Endodermal cell (in vitro differentiated cells): ENCODE data around the gene SIGMAR1. TPM values are rescaled to one million over a fixed set of nuclear protein-coding genes. Genes with fewer than 3 reads are reported as not detected.
A peak's percentile ranks its signal among the peaks of the same experiment; 100 is the strongest.

Experiments
- DNase-seq: peaks from one replicate; pipeline ENCODE4 v3.0.0-alpha.2; 2017
- H3K27ac ChIP-seq: 2 replicates; pipeline ENCODE4 v1.5.1; 2013; ENCODE audit warnings: mild to moderate bottlenecking, low read depth, low read length, moderate library complexity
- H3K27me3 ChIP-seq: 2 replicates; pipeline ENCODE4 v1.6.1; 2013; ENCODE audit warnings: mild to moderate bottlenecking, low read length, moderate library complexity; ENCODE audit not compliant: insufficient read depth, control insufficient read depth, poor library complexity, severe bottlenecking
- H3K36me3 ChIP-seq: 2 replicates; pipeline ENCODE4 v1.7.0; 2013; ENCODE audit warnings: mild to moderate bottlenecking, low read length, moderate library complexity; ENCODE audit not compliant: control insufficient read depth, insufficient read depth
- H3K4me1 ChIP-seq: one replicate; pipeline ENCODE4 v1.7.0; 2013; ENCODE audit warnings: low read length; ENCODE audit not compliant: control insufficient read depth, insufficient read depth
- H3K4me3 ChIP-seq: 2 replicates; pipeline ENCODE4 v1.5.1; 2013; ENCODE audit warnings: mild to moderate bottlenecking, low read length, moderate library complexity
- H3K9ac ChIP-seq: 2 replicates; pipeline ENCODE4 v1.6.1; 2013; ENCODE audit warnings: mild to moderate bottlenecking, low read length, moderate library complexity; ENCODE audit not compliant: poor library complexity, severe bottlenecking; ENCODE audit errors: extremely low read depth
- H3K9me3 ChIP-seq: 2 replicates; pipeline ENCODE4 v1.6.1; 2013; ENCODE audit warnings: mild to moderate bottlenecking, low read length, moderate library complexity; ENCODE audit not compliant: control insufficient read depth
- H3K27ac Mint-ChIP-seq: 2 replicates; pipeline ENCODE4 v1.8.0; 2020; ENCODE audit warnings: mixed read lengths
- H3K27me3 Mint-ChIP-seq: 2 replicates; pipeline ENCODE4 v1.8.0; 2021; ENCODE audit warnings: mild to moderate bottlenecking, mixed read lengths; ENCODE audit not compliant: insufficient read depth
- H3K36me3 Mint-ChIP-seq: 2 replicates; pipeline ENCODE4 v1.8.0; 2020; ENCODE audit warnings: low read depth, mixed read lengths
- H3K4me1 Mint-ChIP-seq: 2 replicates; pipeline ENCODE4 v1.8.0; 2020; ENCODE audit warnings: mixed read lengths
- H3K4me3 Mint-ChIP-seq: 2 replicates; pipeline ENCODE4 v1.8.0; 2020; ENCODE audit warnings: mild to moderate bottlenecking, moderate library complexity, mixed read lengths
- H3K9me3 Mint-ChIP-seq: 2 replicates; pipeline ENCODE4 v1.8.0; 2020; ENCODE audit warnings: mild to moderate bottlenecking, mixed read lengths
- CTCF ChIP-seq: fragments of 200-600 bp; sonication (generic); conservative IDR thresholded peaks from 2 replicates; pipeline ENCODE4 v1.5.0; 2021; ENCODE audit warnings: antibody characterized with exemption, mild to moderate bottlenecking
- WGBS, 2 experiments: methylation state at CpG; one replicate each; pipeline versions ENCODE4 v1.1.5 to v1.1.7; 2013; ENCODE audit warnings: missing lambda C conversion rate in 2 of 2, mixed read lengths in 1 of 2; ENCODE audit not compliant: insufficient coverage in 1 of 2, insufficient read length in 1 of 2; 5-methylcytosine and 5-hydroxymethylcytosine counted together
- total RNA-seq, 2 donors: library from RNA; stranded (reverse); fragmentation: NEBNext Ultra II Directional in 1 of 2; extraction: Animal tissue kit (Norgen Biotek cat#: 25700) in 1 of 2; gene quantifications; 2 replicates in 1 of 2; 3 replicates in 1 of 2; pipeline ENCODE4 v1.2.1, GENCODE V29; 2021

SIGMAR1 gene
- total RNA-seq, 2 donors from 2014 or later: 49.1 to 49.4 TPM

DNA sequence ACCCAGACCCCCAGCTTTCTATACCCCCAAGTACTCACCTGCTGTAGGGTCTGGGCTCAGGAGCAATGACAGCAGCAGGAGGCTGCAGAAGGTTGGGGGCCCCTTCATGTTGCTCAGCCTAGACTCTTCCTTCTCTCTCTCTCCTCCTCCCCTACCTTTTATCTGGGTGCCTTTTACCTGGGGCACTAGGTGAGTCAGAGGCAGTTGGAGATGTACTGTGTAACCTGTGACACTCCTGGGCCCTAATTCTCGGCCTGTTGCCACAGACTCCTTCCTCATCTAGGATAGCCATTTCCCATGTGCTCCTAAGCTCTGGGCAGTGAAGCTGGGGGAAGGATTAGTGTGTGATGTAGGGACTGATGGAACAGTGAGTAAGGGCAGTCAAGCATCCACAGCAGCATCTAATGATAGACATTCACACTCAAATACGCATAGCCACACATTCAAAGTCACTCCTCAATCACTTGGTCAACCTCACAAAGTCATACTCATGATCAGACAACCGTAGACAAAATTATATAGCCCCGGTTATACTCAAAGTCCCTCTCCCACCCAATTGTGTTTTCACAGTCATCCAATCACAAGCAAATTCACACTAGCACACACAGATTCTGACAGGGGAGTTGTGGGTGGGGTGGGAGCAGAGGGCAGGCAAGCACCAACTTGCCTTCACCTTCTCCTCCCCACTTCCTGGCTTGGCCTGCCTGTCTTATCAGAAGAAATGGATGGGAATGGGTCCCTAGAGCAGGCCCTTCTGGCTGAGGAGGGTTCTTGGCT lies 25.1 kb upstream of the SIGMAR1 start, which contains the start of gene CCL27:
Gene CCL27 (minus strand): TSS at position 132 of the 777 bp plus-strand sequence. CDS start 24 bp downstream, at position 108.
- peaks cover 11% of the 10 kb centered on the region for H3K4me1 ChIP-seq
- WGBS, 2 experiments: 95% methylated on average over 4 of the region's 4 CpGs; no CpG with 5 or more reads in 1 of the 2 experiments
- no peaks in the 10 kb centered on the region for H3K36me3 ChIP-seq
- no peak within 1 kb of the TSS for H3K9ac ChIP-seq
- Mint-ChIP-seq H3K36me3 (no peaks in the 10 kb centered on the region), H3K27me3 (peaks cover 6% of the 10 kb centered on the region), H3K4me3 (no peak within 1 kb of the TSS), H3K4me1 (peaks cover 15% of the 10 kb centered on the region), H3K9me3 (no peaks in the 10 kb centered on the region), H3K27ac (no peak within 1 kb of the TSS)
- TF ChIP-seq CTCF: no peak
- no peak within 1 kb of the TSS for H3K27ac ChIP-seq
- H3K9me3 ChIP-seq: no peaks in the 10 kb centered on the region
- no peak within 1 kb of the TSS for H3K4me3 ChIP-seq
- H3K27me3 ChIP-seq: no peaks in the 10 kb centered on the region
- DNase-seq: no peak

GRCh38 chr9:34659592-34660253 lies 22.1 kb upstream of the SIGMAR1 start:
- Histone ChIP-seq H3K4me3 (no peak overlapping the region), H3K36me3 (no peaks in the 10 kb centered on the region), H3K9ac (no peak overlapping the region), H3K27me3 (no peaks in the 10 kb centered on the region), H3K4me1 (peaks cover 4% of the 10 kb centered on the region), H3K9me3 (no peaks in the 10 kb centered on the region), H3K27ac (no peak overlapping the region)
- Mint-ChIP-seq H3K9me3 (no peaks in the 10 kb centered on the region), H3K27me3 (peaks cover 9% of the 10 kb centered on the region), H3K36me3 (no peaks in the 10 kb centered on the region), H3K27ac (no peak overlapping the region), H3K4me3 (no peak overlapping the region), H3K4me1 (peaks cover 22% of the 10 kb centered on the region)
- DNase-seq: no peak
- peak; percentile 30 for TF ChIP-seq CTCF
- WGBS, 2 experiments: 92 to 93% methylated on average over 7 to 8 of the region's 8 CpGs

GRCh38 chr9:34658461-34658860 lies 20.9 kb upstream of the SIGMAR1 start:
- peaks cover 4% of the 10 kb centered on the region for H3K4me1 ChIP-seq
- no peak for DNase-seq
- Mint-ChIP-seq H3K27ac (no peak overlapping the region), H3K4me1 (peaks cover 25% of the 10 kb centered on the region), H3K36me3 (no peaks in the 10 kb centered on the region), H3K4me3 (no peak overlapping the region), H3K27me3 (peaks cover 9% of the 10 kb centered on the region), H3K9me3 (no peaks in the 10 kb centered on the region)
- WGBS, 2 experiments: 87 to 93% methylated on average over 14 of the region's 14 CpGs
- no peaks in the 10 kb centered on the region for H3K9me3 ChIP-seq
- no peak overlapping the region for H3K4me3 ChIP-seq
- no peak overlapping the region for H3K9ac ChIP-seq
- no peak overlapping the region for H3K27ac ChIP-seq
- no peaks in the 10 kb centered on the region for H3K27me3 ChIP-seq
- no peaks in the 10 kb centered on the region for H3K36me3 ChIP-seq
- TF ChIP-seq CTCF: no peak
